ENCODE results near the gene SETD2. TPM values are rescaled to one million over a fixed set of nuclear protein-coding genes. Genes with fewer than 3 reads are reported as not detected.

SETD2 gene
- total RNA-seq, 1 experiment from 2014 or later, result 47.6 TPM

- Histone ChIP-seq H3K4me1 (peaks cover 49% of the 10 kb centered on the region), H3K9me3 (no peaks in the 10 kb centered on the region), H3K27me3 (replicated peaks; ENCODE audit: control insufficient read depth, insufficient read depth, low read length) (no peaks in the 10 kb centered on the region), H3K4me3 (ENCODE audit: low read depth, low read length) (peak within 1 kb of the TSS; percentile 92), H3K36me3 (ENCODE audit: control insufficient read depth, insufficient read depth, low read length) (no peaks in the 10 kb centered on the region)
- DNase-seq, result peak; percentile 96
- intact Hi-C loops (cut with micrococcal nuclease; ENCODE audit: unreplicated experiment), result loop anchor here (1.0 kb wide), 2 partner anchors 31 to 36 kb away; no protein-coding TSS in a partner anchor
- Mint-ChIP-seq H3K4me3 (ENCODE audit: unreplicated experiment) (peak within 1 kb of the TSS; percentile 91), H3K9me3 (ENCODE audit: unreplicated experiment) (no peaks in the 10 kb centered on the region), H3K36me3 (ENCODE audit: insufficient read depth, unreplicated experiment) (peaks cover 31% of the 10 kb centered on the region), H3K27ac (ENCODE audit: unreplicated experiment) (peak within 1 kb of the TSS; percentile 92), H3K4me1 (ENCODE audit: low read depth, unreplicated experiment) (peaks cover 24% of the 10 kb centered on the region), H3K27me3 (ENCODE audit: insufficient read depth, unreplicated experiment) (no peaks in the 10 kb centered on the region)
- TF ChIP-seq CTCF (IDR thresholded peaks at IDR 0.05; ENCODE audit: insufficient read depth in 1 of 2, low read depth in 1 of 2, low read length in 1 of 2, severe bottlenecking in 1 of 2, unreplicated experiment in 1 of 2), result no peak
- BruUV-seq (replicated peaks), result TSS peak; percentile 44
- CTCF ChIA-PET, result interaction anchor here (1.0 to 2.4 kb wide), 5 partner anchors 12 to 56 kb away, joined by 4 to 9 read pairs (median 5); no protein-coding TSS in a partner anchor
- POLR2A ChIA-PET, result interaction anchor here (0.6 to 1.5 kb wide), 6 partner anchors 14 to 401 kb away, joined by 3 to 8 read pairs (median 4); partner anchors contain the start of gene PTPN23
These were observed 184.6 kb downstream of the SETD2 start, which contains the start of gene NBEAL2 for GRCh38 chr3:46978985-46979944. TSS of gene NBEAL2 (plus strand) at chr3:46979666. CDS start at chr3:46979862, 196 bp downstream.

GRCh38 chr3:46978381-46978780 lies 185.5 kb downstream of the SETD2 start:
- H3K4me1 Mint-ChIP-seq (ENCODE audit: low read depth, unreplicated experiment), result peaks cover 24% of the 10 kb centered on the region
- H3K4me3 ChIP-seq (ENCODE audit: low read depth, low read length), result no peak overlapping the region
- H3K4me1 ChIP-seq, result peaks cover 49% of the 10 kb centered on the region
- ChIA-PET CTCF (interaction anchor here (1.4 to 2.4 kb wide), 2 partner anchors 20 to 55 kb away, joined by 4 to 9 read pairs; no protein-coding TSS in a partner anchor), POLR2A (interaction anchor here (1.4 kb wide), 1 partner anchor 20 kb away, joined by 8 read pairs; no protein-coding TSS in a partner anchor)
- H3K9me3 ChIP-seq, result no peaks in the 10 kb centered on the region
- BruUV-seq (replicated peaks), result no TSS peak
- H3K27me3 ChIP-seq (replicated peaks; ENCODE audit: control insufficient read depth, insufficient read depth, low read length), result no peaks in the 10 kb centered on the region
- DNase-seq, result no peak
- no peak for TF ChIP-seq CTCF (IDR thresholded peaks at IDR 0.05; ENCODE audit: insufficient read depth in 1 of 2, low read depth in 1 of 2, low read length in 1 of 2, severe bottlenecking in 1 of 2, unreplicated experiment in 1 of 2)
- H3K27ac Mint-ChIP-seq (ENCODE audit: unreplicated experiment), result peak overlapping the region; percentile 98
- H3K4me3 Mint-ChIP-seq (ENCODE audit: unreplicated experiment), result peak overlapping the region; percentile 91
- intact Hi-C loops (cut with micrococcal nuclease; ENCODE audit: unreplicated experiment), result no loop called here
- H3K9me3 Mint-ChIP-seq (ENCODE audit: unreplicated experiment), result no peaks in the 10 kb centered on the region
- no peaks in the 10 kb centered on the region for H3K36me3 ChIP-seq (ENCODE audit: control insufficient read depth, insufficient read depth, low read length)
- H3K27me3 Mint-ChIP-seq (ENCODE audit: insufficient read depth, unreplicated experiment), result no peaks in the 10 kb centered on the region
- peaks cover 38% of the 10 kb centered on the region for H3K36me3 Mint-ChIP-seq (ENCODE audit: insufficient read depth, unreplicated experiment)

GRCh38 chr3:46977811-46978195 lies 186.1 kb downstream of the SETD2 start:
- Histone ChIP-seq H3K9me3 (no peaks in the 10 kb centered on the region), H3K4me1 (peaks cover 49% of the 10 kb centered on the region), H3K4me3 (ENCODE audit: low read depth, low read length) (no peak overlapping the region), H3K27me3 (replicated peaks; ENCODE audit: control insufficient read depth, insufficient read depth, low read length) (no peaks in the 10 kb centered on the region), H3K36me3 (ENCODE audit: control insufficient read depth, insufficient read depth, low read length) (no peaks in the 10 kb centered on the region)
- POLR2A ChIA-PET, result no interaction called here
- H3K4me1 Mint-ChIP-seq (ENCODE audit: low read depth, unreplicated experiment), result peaks cover 23% of the 10 kb centered on the region
- H3K9me3 Mint-ChIP-seq (ENCODE audit: unreplicated experiment), result no peaks in the 10 kb centered on the region
- no peaks in the 10 kb centered on the region for H3K27me3 Mint-ChIP-seq (ENCODE audit: insufficient read depth, unreplicated experiment)
- no peak for DNase-seq
- no peak for TF ChIP-seq CTCF (IDR thresholded peaks at IDR 0.05; ENCODE audit: insufficient read depth in 1 of 2, low read depth in 1 of 2, low read length in 1 of 2, severe bottlenecking in 1 of 2, unreplicated experiment in 1 of 2)
- peak overlapping the region; percentile 91 for H3K4me3 Mint-ChIP-seq (ENCODE audit: unreplicated experiment)
- H3K36me3 Mint-ChIP-seq (ENCODE audit: insufficient read depth, unreplicated experiment), result peaks cover 38% of the 10 kb centered on the region
- intact Hi-C loops (cut with micrococcal nuclease; ENCODE audit: unreplicated experiment), result no loop called here
- peak overlapping the region; percentile 98 for H3K27ac Mint-ChIP-seq (ENCODE audit: unreplicated experiment)
- CTCF ChIA-PET, result no interaction called here
- no TSS peak for BruUV-seq (replicated peaks)
